Thoracic aorta endothelial cell (primary cell): ENCODE results near the gene ARHGAP9. TPM values are rescaled to one million over a fixed set of nuclear protein-coding genes. Genes with fewer than 3 reads are reported as not detected.

Source experiments
- small RNA-seq: library from RNA; depleted of rRNA; stranded (forward); fragments of <200 nt; gene quantifications from one replicate; pipeline ENCODE3, GENCODE V24; 2012
- total RNA-seq: library from RNA; depleted of rRNA; stranded (reverse); fragments of >200 nt; gene quantifications from 2 replicates; pipeline ENCODE4 v1.2.3, GENCODE V29; 2012

ARHGAP9 gene
- total RNA-seq = 0.13 TPM in 1 of 2 replicates, not detected in the other

GRCh38 chr12:57479376-57480115 lies at the start of gene ARHGAP9:
Gene ARHGAP9, minus strand, starts transcription at chr12:57479866. Its CDS starts 460 bp downstream, at chr12:57479406.

GRCh38 chr12:57522011-57522886 lies 42.6 kb upstream of the ARHGAP9 start, which contains the start of gene MBD6:
Gene MBD6, plus strand, starts transcription at chr12:57522824. Its CDS starts 1,480 bp downstream, at chr12:57524304.

GRCh38 chr12:57520053-57520818 lies 40.6 kb upstream of the ARHGAP9 start, which contains the start of gene DDIT3:
Gene DDIT3, minus strand, starts transcription at chr12:57520514. Its CDS starts 3,108 bp downstream, at chr12:57517406.

GRCh38 chr12:57487597-57488401 lies 8.1 kb upstream of the ARHGAP9 start, which contains the start of gene MARS1:
Gene MARS1, plus strand, starts transcription at chr12:57488068. Its CDS starts 23 bp downstream, at chr12:57488091.

GRCh38 chr12:57459750-57460467 lies 19.8 kb downstream of the ARHGAP9 start, which contains the start of gene GLI1:
Gene GLI1, plus strand, starts transcription at chr12:57459785. Its CDS starts 3,907 bp downstream, at chr12:57463692.

GRCh38 chr12:57454566-57455373 lies 24.9 kb downstream of the ARHGAP9 start, which contains the start of gene INHBE:
Gene INHBE, plus strand, starts transcription at chr12:57455307. Its CDS starts 230 bp downstream, at chr12:57455537.

GRCh38 chr12:57434517-57435223 lies 45.0 kb downstream of the ARHGAP9 start, which contains the start of gene INHBC:
Gene INHBC, plus strand, starts transcription at chr12:57434784. Its CDS starts 103 bp downstream, at chr12:57434887.

GRCh38 chr12:57430931-57431566 lies 48.6 kb downstream of the ARHGAP9 start, which contains the start of gene R3HDM2:
Gene R3HDM2, minus strand, starts transcription at chr12:57431043. Its CDS starts 120,615 bp downstream, at chr12:57310428.

Small RNA genes within 50 kb of the gene (small RNA-seq; reads per million reads assigned to genes)
- not detected for gene MIR616

Other genes with a start within 250 kb of the ARHGAP9 start
- not detected in 2 replicates for gene STAC3, start 228.7 kb downstream of the ARHGAP9 start, total RNA-seq
- 18.1 and 21.4 TPM in 2 replicates for gene R3HDM2, start 48.8 kb downstream of the ARHGAP9 start, total RNA-seq
- not detected in 2 replicates for gene INHBC, start 45.1 kb downstream of the ARHGAP9 start, total RNA-seq
- gene INHBE, start 24.6 kb downstream of the ARHGAP9 start, total RNA-seq = not detected in 2 replicates
- gene GLI1, start 20.1 kb downstream of the ARHGAP9 start, total RNA-seq = 0.07 TPM in 1 of 2 replicates, not detected in the other
- gene MARS1, start 8.2 kb upstream of the ARHGAP9 start, total RNA-seq = 139 and 141 TPM in 2 replicates
- 6.3 and 6.7 TPM in 2 replicates for gene DDIT3, start 40.6 kb upstream of the ARHGAP9 start, total RNA-seq
- gene MBD6, start 43.0 kb upstream of the ARHGAP9 start, total RNA-seq = 8.5 and 12.6 TPM in 2 replicates
- 128 and 152 TPM in 2 replicates for gene DCTN2, start 67.3 kb upstream of the ARHGAP9 start, total RNA-seq
- under 0.01 and 0.07 TPM in 2 replicates for gene KIF5A, start 70.2 kb upstream of the ARHGAP9 start, total RNA-seq
- gene PIP4K2C, start 111.3 kb upstream of the ARHGAP9 start, total RNA-seq = 12.5 and 15.1 TPM in 2 replicates
- gene DTX3, start 125.0 kb upstream of the ARHGAP9 start, total RNA-seq = 4.1 and 6.5 TPM in 2 replicates
- 2.2 and 2.7 TPM in 2 replicates for gene ARHGEF25, start 131.6 kb upstream of the ARHGAP9 start, total RNA-seq
- 0.14 and 0.27 TPM in 2 replicates for gene B4GALNT1, start 153.3 kb upstream of the ARHGAP9 start, total RNA-seq
- 141 and 155 TPM in 2 replicates for gene OS9, start 214.3 kb upstream of the ARHGAP9 start, total RNA-seq